Gastrocnemius medialis (tissue), 4 donors: ENCODE measurements around the gene TMEM169.

Source experiments
- POLR2A ChIP-seq, 2 donors: fragments of 450-650 bp; IDR thresholded peaks; one replicate each; pipeline ENCODE4 v1.6.1; 2017; ENCODE audit warnings: antibody characterized with exemption in 2 of 2, mild to moderate bottlenecking in 2 of 2, moderate library complexity in 2 of 2
- TF ChIP-seq, protein P1 (sequence below), 5 experiments: fragments of 450-650 bp in 3 of 5; fragments of 200-600 bp in 2 of 5; sonication (generic) in 2 of 5; IDR thresholded peaks in 4 of 5; conservative IDR thresholded peaks in 1 of 5; 1 replicate in 4 of 5; 2 replicates in 1 of 5; pipeline ENCODE4 v1.5.1; 2016 to 2019; ENCODE audit warnings: antibody characterized with exemption in 5 of 5, mild to moderate bottlenecking in 3 of 5, moderate library complexity in 3 of 5

DNA sequence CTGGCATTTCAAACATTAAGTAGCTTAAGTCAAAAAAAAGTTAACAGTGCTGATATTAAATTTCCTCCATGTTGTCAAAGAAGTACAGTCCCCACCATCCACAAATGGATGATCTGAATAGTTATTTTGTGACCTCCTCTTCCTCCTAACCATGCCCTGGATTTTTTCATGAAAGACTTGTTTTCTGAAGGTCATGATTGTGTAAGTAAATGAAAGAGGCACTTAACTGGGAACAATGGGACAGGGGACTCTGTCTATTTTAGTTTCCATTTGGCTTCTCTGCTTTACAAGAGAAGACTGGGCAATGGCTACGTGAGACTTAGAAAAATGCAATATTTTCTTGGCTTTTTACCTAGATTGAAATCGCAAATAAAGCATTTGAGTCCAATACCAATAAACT is 32.3 kb upstream of the TMEM169 start:
- TF ChIP-seq, protein P1, sequence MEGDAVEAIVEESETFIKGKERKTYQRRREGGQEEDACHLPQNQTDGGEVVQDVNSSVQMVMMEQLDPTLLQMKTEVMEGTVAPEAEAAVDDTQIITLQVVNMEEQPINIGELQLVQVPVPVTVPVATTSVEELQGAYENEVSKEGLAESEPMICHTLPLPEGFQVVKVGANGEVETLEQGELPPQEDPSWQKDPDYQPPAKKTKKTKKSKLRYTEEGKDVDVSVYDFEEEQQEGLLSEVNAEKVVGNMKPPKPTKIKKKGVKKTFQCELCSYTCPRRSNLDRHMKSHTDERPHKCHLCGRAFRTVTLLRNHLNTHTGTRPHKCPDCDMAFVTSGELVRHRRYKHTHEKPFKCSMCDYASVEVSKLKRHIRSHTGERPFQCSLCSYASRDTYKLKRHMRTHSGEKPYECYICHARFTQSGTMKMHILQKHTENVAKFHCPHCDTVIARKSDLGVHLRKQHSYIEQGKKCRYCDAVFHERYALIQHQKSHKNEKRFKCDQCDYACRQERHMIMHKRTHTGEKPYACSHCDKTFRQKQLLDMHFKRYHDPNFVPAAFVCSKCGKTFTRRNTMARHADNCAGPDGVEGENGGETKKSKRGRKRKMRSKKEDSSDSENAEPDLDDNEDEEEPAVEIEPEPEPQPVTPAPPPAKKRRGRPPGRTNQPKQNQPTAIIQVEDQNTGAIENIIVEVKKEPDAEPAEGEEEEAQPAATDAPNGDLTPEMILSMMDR (IDR thresholded peaks at IDR 0.05 in 4 of 5, conservative IDR thresholded peaks at IDR 0.05 in 1 of 5), result no peak
- TF ChIP-seq POLR2A (IDR thresholded peaks at IDR 0.05), result no peak
